Endothelial cell (in vitro differentiated cells): Measurements from ENCODE around the gene HNRNPA3. TPM values are rescaled to one million over a fixed set of nuclear protein-coding genes. Genes with fewer than 3 reads are reported as not detected.

ENCODE experiments used
- DNase-seq: peaks from one replicate; pipeline ENCODE4 v3.0.0; 2021; ENCODE audit warnings: low spot score
- H3K27ac Mint-ChIP-seq: one replicate; pipeline ENCODE4 v1.8.0; 2021; ENCODE audit warnings: mixed read lengths, inconsistent platforms; ENCODE audit not compliant: unreplicated experiment
- H3K27me3 Mint-ChIP-seq: one replicate; pipeline ENCODE4 v1.8.0; 2021; ENCODE audit warnings: mild to moderate bottlenecking, moderate library complexity, mixed read lengths, inconsistent platforms; ENCODE audit not compliant: unreplicated experiment
- H3K36me3 Mint-ChIP-seq: one replicate; pipeline ENCODE4 v1.8.0; 2021; ENCODE audit warnings: mild to moderate bottlenecking, low read depth, mixed read lengths, inconsistent platforms; ENCODE audit not compliant: unreplicated experiment
- H3K4me1 Mint-ChIP-seq: one replicate; pipeline ENCODE4 v1.8.0; 2021; ENCODE audit warnings: mild to moderate bottlenecking, mixed read lengths, inconsistent platforms; ENCODE audit not compliant: unreplicated experiment
- H3K4me3 Mint-ChIP-seq: one replicate; pipeline ENCODE4 v1.8.0; 2021; ENCODE audit warnings: mild to moderate bottlenecking, mixed read lengths, inconsistent platforms; ENCODE audit not compliant: unreplicated experiment
- H3K9me3 Mint-ChIP-seq: one replicate; pipeline ENCODE4 v1.8.0; 2021; ENCODE audit warnings: mixed read lengths, inconsistent platforms; ENCODE audit not compliant: unreplicated experiment
- CTCF ChIP-seq: fragments of 200-600 bp; sonication (generic); IDR thresholded peaks from one replicate; pipeline ENCODE4 v1.5.0; 2021; ENCODE audit warnings: antibody characterized with exemption; ENCODE audit not compliant: unreplicated experiment
- total RNA-seq: library from RNA; stranded (reverse); fragmentation: NEBNext Ultra II Directional; extraction: Animal tissue kit (Norgen Biotek cat#: 25700); gene quantifications from one replicate; pipeline ENCODE4 v1.2.1, GENCODE V29; 2021; ENCODE audit not compliant: unreplicated experiment

Gene HNRNPA3
- total RNA-seq, 1 donor from 2014 or later, result 264 TPM

DNA sequence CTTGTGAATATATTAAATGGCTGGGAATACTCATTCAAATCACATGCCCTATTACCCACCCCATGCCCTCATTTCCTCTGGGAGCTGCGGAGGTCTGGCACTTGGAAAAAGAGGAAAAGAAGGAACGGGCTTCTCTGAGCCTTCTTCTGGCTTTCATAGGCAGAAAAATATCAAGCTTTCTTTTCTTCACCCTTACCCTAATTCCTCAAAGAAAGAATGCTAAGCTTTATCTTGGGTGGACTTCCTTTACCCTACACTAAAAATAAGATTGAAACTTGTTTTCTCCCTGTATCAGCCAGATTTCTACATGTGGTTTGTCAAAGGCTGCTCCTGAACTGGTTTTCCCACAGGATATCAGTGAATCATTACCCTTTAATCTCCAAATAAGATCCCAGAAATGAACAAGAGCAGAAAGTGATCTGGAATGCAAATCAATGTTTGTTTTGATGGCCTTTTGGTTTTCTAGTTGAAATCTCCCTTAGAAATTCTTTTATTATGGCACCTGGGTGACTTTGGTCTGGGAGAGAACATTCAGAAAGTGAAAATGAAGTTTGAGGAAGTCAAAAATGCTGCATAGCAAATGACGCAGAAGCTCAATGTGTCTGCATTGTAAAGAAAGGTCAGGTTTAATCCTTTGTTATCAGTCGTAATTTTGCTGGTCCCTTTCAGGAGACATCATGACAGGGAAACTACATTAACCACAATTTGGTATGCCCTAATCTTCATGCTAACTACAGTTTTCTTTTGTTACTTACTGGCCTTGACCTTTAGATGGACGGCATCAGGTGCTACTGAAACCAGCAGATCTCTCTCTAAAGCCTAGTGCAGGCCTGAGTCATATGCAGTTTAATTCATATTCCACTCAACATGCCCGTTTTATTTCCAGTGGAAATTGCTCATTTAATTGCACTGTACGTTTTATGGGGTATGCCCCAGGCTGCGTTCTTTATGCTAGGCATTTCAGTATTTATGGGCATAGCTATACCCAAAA lies 46.6 kb upstream of the HNRNPA3 start:
- DNase-seq, result no peak
- H3K9me3 Mint-ChIP-seq, result no peaks in the 10 kb centered on the region
- H3K36me3 Mint-ChIP-seq, result peaks cover 5% of the 10 kb centered on the region
- peaks cover 23% of the 10 kb centered on the region for H3K4me1 Mint-ChIP-seq
- no peaks in the 10 kb centered on the region for H3K27me3 Mint-ChIP-seq
- peak overlapping the region; percentile 53 for H3K27ac Mint-ChIP-seq
- no peak for TF ChIP-seq CTCF
- H3K4me3 Mint-ChIP-seq, result no peak overlapping the region

GRCh38 chr2:177169810-177170514 lies 42.6 kb upstream of the HNRNPA3 start:
- Mint-ChIP-seq H3K4me3 (no peak overlapping the region), H3K36me3 (peaks cover 5% of the 10 kb centered on the region), H3K27ac (peak overlapping the region; percentile 43), H3K27me3 (no peaks in the 10 kb centered on the region), H3K9me3 (no peaks in the 10 kb centered on the region), H3K4me1 (peaks cover 23% of the 10 kb centered on the region)
- DNase-seq, result no peak
- TF ChIP-seq CTCF, result no peak

DNA sequence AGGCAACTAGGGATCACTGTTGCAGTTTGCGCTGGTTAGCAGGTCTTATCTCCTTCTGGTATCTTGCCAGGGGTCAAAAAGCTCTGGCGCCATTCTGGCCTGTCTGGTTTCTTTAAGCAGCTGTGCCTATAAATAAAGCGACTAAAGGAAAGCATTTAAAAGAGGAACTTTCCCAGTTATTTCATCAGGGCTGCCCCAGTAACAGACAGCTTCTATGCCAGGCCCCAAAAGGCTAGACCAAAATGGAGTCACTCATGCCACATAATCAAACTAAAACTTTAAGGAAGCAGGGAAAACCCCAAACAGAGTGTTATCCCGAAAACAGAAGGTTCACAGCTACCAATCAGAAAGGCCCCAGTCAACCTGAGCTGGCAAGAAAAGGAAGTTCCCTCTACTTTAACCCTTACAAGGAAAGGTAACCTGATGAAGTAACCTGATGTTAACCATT lies 41.2 kb upstream of the HNRNPA3 start:
- H3K27ac Mint-ChIP-seq, result no peak overlapping the region
- no peak for DNase-seq

DNA sequence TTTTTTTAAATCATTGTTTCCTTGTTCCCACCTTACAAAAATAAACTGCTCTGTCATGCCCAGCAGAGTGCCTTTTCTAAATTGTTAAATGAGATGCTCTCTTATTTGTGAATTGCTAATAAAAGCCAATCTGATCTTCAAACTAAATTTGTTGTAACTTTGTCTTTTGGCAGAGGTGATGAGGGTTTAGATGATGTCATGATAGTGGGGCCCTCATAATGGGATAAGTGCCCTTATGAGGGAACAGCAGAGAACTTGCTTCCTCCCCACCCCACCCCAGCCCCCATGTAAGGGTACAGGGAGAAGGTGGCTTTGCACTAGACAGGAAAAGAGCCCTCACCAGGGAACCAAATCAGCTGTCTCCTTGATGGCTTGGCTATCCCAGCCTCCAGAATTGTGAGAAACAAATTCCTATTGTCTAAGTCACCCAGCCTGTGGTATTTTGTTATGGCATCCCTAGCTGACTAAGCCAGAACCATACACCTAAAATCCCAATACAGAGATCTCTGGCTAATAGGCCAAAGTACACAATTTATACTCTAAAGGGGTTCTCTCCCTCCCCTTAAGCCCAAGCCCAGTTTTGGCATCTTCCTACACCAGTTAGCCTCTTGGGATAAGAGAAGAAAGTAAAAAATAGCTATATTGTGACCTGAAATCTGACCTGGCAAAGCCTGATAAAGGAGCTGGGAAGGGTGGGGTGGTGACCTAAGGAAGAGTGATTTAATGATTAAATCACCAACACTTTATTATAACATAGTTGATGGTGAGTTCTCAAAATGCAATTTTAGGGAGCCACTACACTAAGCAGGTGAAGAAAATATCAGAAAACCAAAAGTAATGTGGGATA lies 40.3 kb upstream of the HNRNPA3 start:
- TF ChIP-seq CTCF, result no peak
- no peaks in the 10 kb centered on the region for H3K27me3 Mint-ChIP-seq
- no peak overlapping the region for H3K27ac Mint-ChIP-seq
- no peak for DNase-seq
- H3K36me3 Mint-ChIP-seq, result peaks cover 5% of the 10 kb centered on the region
- no peak overlapping the region for H3K4me3 Mint-ChIP-seq
- H3K4me1 Mint-ChIP-seq, result peaks cover 10% of the 10 kb centered on the region
- no peaks in the 10 kb centered on the region for H3K9me3 Mint-ChIP-seq

More for the DNA sequence above, 41.2 kb upstream of the HNRNPA3 start:
- Mint-ChIP-seq H3K4me1 (peaks cover 16% of the 10 kb centered on the region), H3K9me3 (no peaks in the 10 kb centered on the region), H3K36me3 (peaks cover 5% of the 10 kb centered on the region), H3K4me3 (no peak overlapping the region), H3K27me3 (no peaks in the 10 kb centered on the region)
- TF ChIP-seq CTCF, result no peak
